Activated gamma-delta T cell treated with anti-CD3 and anti-CD28 coated beads, Interleukin-2, amount 50 U/mL, for 16 hours (primary cell): ENCODE results near the gene BMP7.
"Not testable (repeated sequence)": the region's sequence is repeated elsewhere in the genome, so short reads cannot be mapped to it uniquely, and the experiment has no call there.

Experiments used
- DNase-seq: peaks from one replicate; pipeline ENCODE4 v3.0.0-alpha.2; 2020; ENCODE audit warnings: low read depth

The BMP7 gene

DNA sequence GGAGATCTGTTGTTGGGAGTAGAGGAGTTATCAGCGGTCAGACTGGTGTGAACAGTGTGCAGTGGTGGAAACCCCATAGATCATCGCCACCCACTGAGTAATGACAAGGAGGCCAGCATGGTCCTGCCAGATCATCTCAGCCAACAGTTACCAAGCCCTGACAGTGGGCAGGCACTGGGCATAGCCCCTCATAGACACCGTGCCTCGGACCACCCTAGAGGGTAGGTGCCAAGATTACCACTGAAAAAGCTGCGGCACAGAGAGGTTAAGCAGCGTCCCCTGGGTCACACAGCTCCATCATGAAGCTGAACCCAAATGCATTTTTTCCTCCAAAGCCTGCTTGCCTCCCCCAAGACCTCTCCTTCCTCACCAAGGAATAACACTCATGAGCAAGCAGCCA is 21.5 kb upstream of the BMP7 start:
- DNase-seq, result no peak

- DNase-seq, result no peak
Measured at GRCh38 chr20:57287007-57287880, 20.8 kb upstream of the BMP7 start.

DNA sequence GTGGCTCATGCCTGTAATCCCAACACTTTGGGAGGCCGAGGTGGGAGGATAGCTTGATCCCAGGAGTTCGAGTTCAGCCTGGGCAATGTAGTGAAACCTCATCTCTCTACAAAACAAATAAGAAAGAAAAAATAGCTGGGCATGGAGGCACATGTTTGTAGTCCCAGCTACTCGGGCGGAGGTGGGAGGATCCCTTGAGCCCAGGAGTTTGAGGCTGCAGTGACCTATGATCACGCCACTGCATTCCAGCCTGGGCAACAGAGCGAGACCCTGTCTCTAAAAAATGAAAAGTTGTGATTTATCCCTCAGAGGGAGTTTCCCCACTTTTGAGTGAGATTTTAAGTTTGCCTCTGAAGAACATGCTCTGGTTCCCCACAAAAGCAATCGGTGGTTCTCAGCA is 17.4 kb upstream of the BMP7 start:
- DNase-seq, result no peak

- DNase-seq, result no peak
Measured at GRCh38 chr20:57282670-57283361, 16.4 kb upstream of the BMP7 start.

GRCh38 chr20:57281900-57282299 is 15.5 kb upstream of the BMP7 start:
- DNase-seq, result no peak

- no peak for DNase-seq
Measured at GRCh38 chr20:57280221-57280620, 13.8 kb upstream of the BMP7 start.

- DNase-seq, result not testable (repeated sequence)
Measured at GRCh38 chr20:57279548-57279947, 13.1 kb upstream of the BMP7 start.

GRCh38 chr20:57278457-57278856 is 12.0 kb upstream of the BMP7 start:
- DNase-seq, result no peak

DNA sequence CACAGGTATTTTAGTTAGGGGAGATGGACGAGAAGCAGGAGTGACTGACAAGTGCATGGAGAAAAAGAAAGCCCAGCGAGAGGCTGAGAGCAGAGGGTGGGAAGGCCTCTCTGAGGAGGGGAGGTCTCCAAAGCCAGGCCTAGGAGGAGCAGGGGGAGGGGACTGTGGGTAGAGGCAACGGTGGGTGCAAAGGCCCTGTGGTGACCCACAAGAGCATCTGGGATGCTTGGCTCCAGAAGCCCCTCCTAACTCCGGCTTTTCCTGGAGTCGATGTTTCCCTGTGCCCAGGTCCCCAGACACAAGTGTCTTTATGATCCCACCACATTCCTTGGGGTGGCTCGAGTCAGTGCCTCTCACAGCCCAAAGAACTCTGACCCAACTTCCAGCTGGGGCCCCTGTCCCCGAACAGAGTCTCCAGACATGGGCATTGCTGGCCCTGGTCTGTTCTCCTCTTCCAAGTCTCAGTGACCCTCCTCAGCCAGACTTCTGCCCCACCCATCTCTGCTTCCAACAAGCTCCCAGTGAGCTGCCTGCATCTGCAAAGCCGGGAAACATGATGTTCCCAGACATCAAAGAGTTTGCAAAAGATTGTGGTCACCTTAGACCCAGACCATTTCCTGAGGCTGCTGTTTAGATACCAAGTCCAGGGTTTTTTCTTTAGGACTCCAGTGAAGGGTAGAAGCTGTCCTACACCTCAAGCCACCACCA is 11.1 kb upstream of the BMP7 start:
- DNase-seq, result no peak

DNA sequence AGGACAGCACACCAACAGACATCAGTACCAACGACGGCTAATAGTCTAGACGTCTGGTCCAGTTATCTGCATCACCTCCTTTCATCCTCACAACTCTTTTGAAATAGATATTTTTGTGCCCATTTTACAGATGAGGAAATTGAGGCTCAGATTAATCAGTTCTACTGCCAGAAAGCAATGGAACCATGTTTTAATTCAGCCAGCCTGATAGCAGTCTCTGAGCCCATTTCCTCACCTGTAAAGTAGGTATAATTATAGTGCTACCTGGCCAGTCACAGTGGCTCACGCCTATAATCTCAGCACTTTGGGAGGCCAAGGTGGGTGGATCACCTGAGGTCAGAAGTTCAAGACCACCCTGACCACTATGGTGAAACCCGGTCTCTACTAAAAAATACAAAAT is 9.8 kb upstream of the BMP7 start:
- DNase-seq, result no peak

GRCh38 chr20:57275813-57276212 is 9.4 kb upstream of the BMP7 start:
- DNase-seq, result no peak

DNA sequence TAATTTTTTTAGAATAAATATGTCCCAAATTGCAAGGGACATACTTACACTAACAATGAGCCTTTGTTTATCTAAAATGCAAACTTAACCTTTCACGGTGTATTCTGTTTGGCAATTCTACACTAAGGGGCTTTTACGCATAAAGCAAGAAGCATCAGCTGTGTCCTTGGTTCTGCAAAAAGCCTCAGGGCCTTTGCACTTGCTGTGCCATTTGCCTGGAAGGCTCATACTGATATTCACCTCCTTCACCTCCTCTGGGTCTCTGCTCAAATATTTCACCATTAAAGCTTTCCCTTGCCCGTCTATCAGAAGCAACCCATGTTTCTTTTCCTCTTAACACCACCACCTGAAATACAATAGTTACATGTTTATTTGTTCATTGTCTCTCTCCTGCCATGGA is 8.9 kb upstream of the BMP7 start:
- DNase-seq, result no peak

DNA sequence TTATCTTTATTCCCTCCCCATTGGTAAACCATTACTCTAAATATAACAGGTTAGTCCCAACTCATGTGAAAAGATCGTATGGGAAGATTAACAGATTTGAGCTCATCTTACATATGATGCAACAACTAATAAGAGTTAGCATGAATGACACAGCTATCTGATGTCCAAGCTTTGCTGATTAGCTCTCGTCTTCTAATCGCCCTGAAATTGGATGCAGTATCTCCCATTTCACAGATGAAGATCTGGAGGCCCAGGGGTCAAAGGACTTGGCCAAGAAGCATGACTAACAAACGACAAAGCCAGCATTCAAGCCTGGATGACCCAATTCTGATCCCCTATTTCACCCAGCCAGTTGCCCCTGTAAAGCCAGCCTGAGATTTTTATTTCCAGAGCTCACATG is 8.4 kb upstream of the BMP7 start:
- no peak for DNase-seq

DNA sequence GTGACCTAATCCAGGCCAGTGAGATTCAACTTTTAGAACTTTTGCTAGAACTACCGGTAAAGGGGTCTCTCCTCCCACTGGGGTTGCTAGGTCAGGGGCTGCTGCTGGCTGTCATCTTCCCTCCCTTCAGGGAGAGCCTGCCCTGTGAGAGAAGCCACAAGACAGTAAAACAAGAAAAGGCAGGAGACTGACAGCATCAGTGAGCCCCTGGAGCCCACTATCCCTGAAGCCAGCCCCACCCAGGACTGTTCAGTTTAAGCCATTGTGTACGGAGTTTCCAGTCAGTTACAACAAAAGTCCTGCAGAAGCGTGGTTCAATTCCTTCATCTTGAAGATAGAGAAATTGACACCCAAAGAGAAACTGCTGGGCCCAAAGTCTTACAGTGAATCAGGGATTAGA is 7.9 kb upstream of the BMP7 start:
- DNase-seq, result no peak

- DNase-seq, result no peak
Measured at GRCh38 chr20:57272883-57273535, 6.6 kb upstream of the BMP7 start.

- no peak for DNase-seq
Measured at GRCh38 chr20:57270204-57270984, 4.0 kb upstream of the BMP7 start.

DNA sequence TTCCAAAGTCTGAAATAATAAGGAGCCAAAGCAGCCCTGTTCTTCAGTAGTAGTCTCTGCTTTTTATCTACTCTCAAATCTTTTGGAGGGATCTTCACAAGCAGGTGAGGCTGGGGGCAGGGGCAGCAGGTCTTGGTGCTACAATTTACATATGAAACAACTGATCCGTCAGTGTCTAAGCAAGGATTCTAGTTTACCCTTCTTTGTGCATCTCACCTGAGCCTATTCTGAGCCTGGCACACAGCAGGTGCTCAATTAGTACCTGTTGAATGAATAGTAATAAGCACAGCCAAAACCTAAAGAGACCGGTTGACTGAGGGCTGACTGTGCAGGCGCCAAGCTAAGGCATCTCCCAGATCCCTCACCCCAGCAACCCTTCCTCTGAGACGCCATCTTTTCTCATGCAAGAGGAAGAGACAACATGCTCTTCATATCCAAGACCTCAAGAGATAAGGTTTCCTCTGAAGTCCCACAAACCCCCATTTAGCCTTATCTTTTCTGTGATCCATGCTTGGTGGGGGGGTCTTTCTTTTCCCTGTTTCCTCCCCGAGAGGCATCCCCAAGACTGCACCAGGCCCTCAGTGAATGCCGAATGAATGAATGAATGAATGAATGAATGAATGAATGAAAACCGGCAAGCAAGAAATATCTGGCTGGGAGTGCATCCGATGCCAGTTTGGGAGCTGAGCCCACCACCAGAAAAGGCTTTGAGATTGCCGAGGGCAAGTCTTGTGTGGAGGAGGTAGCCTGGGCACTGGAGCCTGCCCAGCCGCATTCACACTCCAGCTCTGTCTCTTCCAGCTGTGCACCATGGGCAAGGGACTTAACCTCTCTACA is 2.9 kb upstream of the BMP7 start:
- no peak for DNase-seq

- no peak for DNase-seq
Measured at GRCh38 chr20:57268399-57269076, 2.1 kb upstream of the BMP7 start.

- DNase-seq, result no peak
Measured at GRCh38 chr20:57267158-57267821, 849 bp upstream of the BMP7 start.

DNA sequence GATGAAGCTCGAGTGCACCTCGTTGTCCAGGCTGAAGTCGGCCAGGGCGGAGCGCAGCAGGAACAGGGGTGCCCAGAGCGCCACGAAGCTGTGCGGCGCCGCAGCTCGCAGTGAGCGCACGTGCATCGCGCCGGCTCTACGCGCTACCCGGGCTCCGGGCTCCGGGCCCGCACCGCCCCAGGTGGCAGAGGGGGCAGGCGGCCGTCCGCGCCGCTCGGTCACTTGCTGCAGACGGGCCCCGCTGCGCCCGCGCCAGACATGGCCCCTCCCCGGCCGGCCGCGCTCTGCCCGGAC is 497 bp downstream of the BMP7 start:
- no peak for DNase-seq
